HCT116 (cell line): ENCODE data around the gene TEX55. TPM values are rescaled to one million over a fixed set of nuclear protein-coding genes. Genes with fewer than 3 reads are reported as not detected.

Experiments
- ATAC-seq: fragments of 200-7000 bp; cut with Tn5 transposase; 2 replicates; pipeline ENCODE4 v1.9.1; 2020; ENCODE audit warnings: mild to moderate bottlenecking, moderate library complexity
- BruUV-seq: library from RNA; stranded (reverse); fragments of 400-500 nt; replicated peaks from 2 replicates; lab custom pipeline; 2021; lab: Mats Ljungman, UMichigan
- CTCF ChIA-PET: fragments of 300-600 bp; sonication (Branson Sonifier 250); formaldehyde crosslinking; loops from one replicate; lab custom pipeline; 2021; ENCODE audit warnings: antibody characterized with exemption; lab: Charles Lee
- POLR2A ChIA-PET: fragments of 300-600, 350-600 bp; sonication (Branson Sonifier 250); formaldehyde crosslinking; loops from one replicate; lab custom pipeline; 2021; ENCODE audit warnings: antibody characterized with exemption; lab: Charles Lee
- RAD21 ChIA-PET, 2 experiments: fragments of 300-600 bp; sonication (Branson Sonifier 250); formaldehyde crosslinking; loops; one replicate each; lab custom pipeline; 2023; ENCODE audit warnings: low total read pairs in 2 of 2; ENCODE audit not compliant: uncharacterized antibody in 2 of 2, unreplicated experiment in 2 of 2, low non-redundant PET in 1 of 2; lab: Charles Lee
- DNase-seq: peaks from one replicate; pipeline ENCODE4 v3.0.0-alpha.2; 2010; ENCODE audit warnings: low read depth, low spot score
- H2AFZ ChIP-seq: fragments of 200-600 bp; shearing (Covaris generic), sonication (generic); 2 replicates; pipeline ENCODE4 v1.6.1; 2017; ENCODE audit warnings: low read depth, mixed run types, mixed read lengths, antibody characterized with exemption, low read length; ENCODE audit not compliant: poor library complexity, severe bottlenecking
- H3K27ac ChIP-seq: 2 replicates; pipeline ENCODE4 v1.5.1; 2012; ENCODE audit warnings: low read depth, low read length
- H3K27me3 ChIP-seq: fragments of 200-600 bp; sonication (generic); 2 replicates; pipeline ENCODE4 v1.6.1; 2016; ENCODE audit warnings: mixed run types, low read length, mixed read lengths; ENCODE audit not compliant: insufficient read depth
- H3K36me3 ChIP-seq, 2 experiments: fragments of 200-500 bp in 1 of 2; fragments of 200-600 bp in 1 of 2; sonication (Bioruptor generic) in 1 of 2; sonication (generic) in 1 of 2; 2 replicates each; pipeline versions ENCODE4 v1.5.1 to v1.6.1; 2014 to 2016; ENCODE audit warnings: low read length in 2 of 2, inconsistent platforms in 1 of 2, mixed read lengths in 1 of 2, mixed run types in 1 of 2; ENCODE audit not compliant: insufficient read depth in 2 of 2, control insufficient read depth in 1 of 2
- H3K4me1 ChIP-seq, 2 experiments: fragments of 200-600 bp in 1 of 2; sonication (generic) in 1 of 2; 2 replicates each; pipeline versions ENCODE4 v1.5.1 to v1.6.1; 2012 to 2017; ENCODE audit warnings: low read length in 2 of 2, inconsistent platforms in 1 of 2, mild to moderate bottlenecking in 1 of 2, mixed read lengths in 1 of 2, mixed run types in 1 of 2, moderate library complexity in 1 of 2; ENCODE audit not compliant: insufficient read depth in 2 of 2, control insufficient read depth in 1 of 2
- H3K4me2 ChIP-seq: fragments of 200-600 bp; sonication (generic); 2 replicates; pipeline ENCODE4 v1.6.1; 2017; ENCODE audit warnings: mixed run types, low read length, mixed read lengths
- H3K4me3 ChIP-seq, 2 experiments: fragments of 200-600 bp in 1 of 2; sonication (generic) in 1 of 2; replicated peaks in 1 of 2; 2 replicates each; pipeline ENCODE4 v1.5.1; 2011 to 2016; ENCODE audit warnings: low read length in 2 of 2, control low read depth in 1 of 2, low read depth in 1 of 2, mild to moderate bottlenecking in 1 of 2, mixed read lengths in 1 of 2, mixed run types in 1 of 2
- H3K79me2 ChIP-seq: fragments of 200-600 bp; sonication (generic); 2 replicates; pipeline ENCODE4 v1.6.1; 2017; ENCODE audit warnings: mild to moderate bottlenecking, mixed run types, low read length, moderate library complexity, mixed read lengths; ENCODE audit not compliant: insufficient read depth
- H3K9ac ChIP-seq: fragments of 200-600 bp; sonication (generic); 2 replicates; pipeline ENCODE4 v1.6.1; 2016; ENCODE audit warnings: low read length, mixed read lengths
- H3K9me2 ChIP-seq: fragments of 200-600 bp; sonication (generic), shearing (Covaris generic); 2 replicates; pipeline ENCODE4 v1.6.1; 2017; ENCODE audit warnings: mixed run types, mild to moderate bottlenecking, moderate library complexity; ENCODE audit not compliant: insufficient read depth
- H3K9me3 ChIP-seq, 2 experiments: fragments of 200-500 bp in 1 of 2; fragments of 200-600 bp in 1 of 2; sonication (Bioruptor generic) in 1 of 2; sonication (generic) in 1 of 2; 2 replicates each; pipeline ENCODE4 v1.6.1; 2014 to 2017; ENCODE audit warnings: low read length in 2 of 2, mixed read lengths in 2 of 2, inconsistent platforms in 1 of 2, low read depth in 1 of 2, mild to moderate bottlenecking in 1 of 2, mixed run types in 1 of 2, moderate library complexity in 1 of 2; ENCODE audit not compliant: control insufficient read depth in 1 of 2, insufficient read depth in 1 of 2
- H4K20me1 ChIP-seq: fragments of 200-600 bp; sonication (generic), shearing (Covaris generic); 2 replicates; pipeline ENCODE4 v1.6.1; 2017; ENCODE audit warnings: mixed run types, mild to moderate bottlenecking, moderate library complexity; ENCODE audit not compliant: insufficient read depth
- CBX3 ChIP-seq: IDR thresholded peaks from 2 replicates; pipeline ENCODE4 v1.6.1; 2012; ENCODE audit warnings: low read depth
- CEBPB ChIP-seq: IDR thresholded peaks from 2 replicates; pipeline ENCODE4 v1.6.1; 2012; ENCODE audit warnings: low read depth
- CTCF ChIP-seq, 3 experiments: fragments of 200-600 bp in 1 of 3; sonication (generic) in 1 of 3; IDR thresholded peaks in 2 of 3; conservative IDR thresholded peaks in 1 of 3; 2 replicates each; pipeline ENCODE4 v1.5.1; 2012 to 2017; ENCODE audit warnings: low read depth in 2 of 3, low read length in 2 of 3, antibody characterized with exemption in 1 of 3, borderline replicate concordance in 1 of 3, control low read depth in 1 of 3, mild to moderate bottlenecking in 1 of 3, mixed read lengths in 1 of 3, mixed run types in 1 of 3, moderate library complexity in 1 of 3; ENCODE audit not compliant: insufficient read depth in 1 of 3
- EGR1 ChIP-seq: IDR thresholded peaks from 2 replicates; pipeline ENCODE4 v1.6.1; 2012; ENCODE audit warnings: low read depth
- ELF1 ChIP-seq: IDR thresholded peaks from 2 replicates; pipeline ENCODE4 v1.6.1; 2012; ENCODE audit warnings: low read depth, borderline replicate concordance
- EZH2 ChIP-seq: fragments of 200-600 bp; sonication (generic); IDR thresholded peaks from 2 replicates; pipeline ENCODE4 v1.6.1; 2017; ENCODE audit warnings: antibody characterized with exemption, mixed run types
- EZH2phosphoT487 ChIP-seq: fragments of 200-600 bp; IDR thresholded peaks from 2 replicates; pipeline ENCODE4 v1.6.1; 2018; ENCODE audit warnings: antibody characterized with exemption, borderline replicate concordance
- JUND ChIP-seq: IDR thresholded peaks from 2 replicates; pipeline ENCODE4 v1.6.1; 2012
- MAX ChIP-seq: IDR thresholded peaks from 2 replicates; pipeline ENCODE4 v1.6.1; 2012
- POLR2A ChIP-seq: IDR thresholded peaks from 2 replicates; pipeline ENCODE4 v1.7.0; 2011; ENCODE audit warnings: borderline replicate concordance; ENCODE audit not compliant: insufficient read depth, insufficient read length; ENCODE audit errors: extremely low read depth
- POLR2AphosphoS5 ChIP-seq: IDR thresholded peaks from 2 replicates; pipeline ENCODE4 v1.6.1; 2011; ENCODE audit warnings: mild to moderate bottlenecking, low read depth, low read length, moderate library complexity
- RAD21 ChIP-seq: IDR thresholded peaks from 2 replicates; pipeline ENCODE4 v1.6.1; 2012; ENCODE audit warnings: low read depth, mild to moderate bottlenecking
- SIN3A ChIP-seq: IDR thresholded peaks from 2 replicates; pipeline ENCODE4 v1.6.1; 2012; ENCODE audit warnings: low read depth
- SP1 ChIP-seq: IDR thresholded peaks from 2 replicates; pipeline ENCODE4 v1.6.1; 2012; ENCODE audit warnings: low read depth
- SRF ChIP-seq: IDR thresholded peaks from 2 replicates; pipeline ENCODE4 v1.6.1; 2012; ENCODE audit warnings: low read depth
- TCF7L2 ChIP-seq: IDR thresholded peaks from 2 replicates; pipeline ENCODE4 v1.7.0; 2011; ENCODE audit warnings: borderline replicate concordance, inconsistent platforms; ENCODE audit not compliant: insufficient read depth, insufficient read length; ENCODE audit errors: extremely low read depth
- YY1 ChIP-seq: IDR thresholded peaks from 2 replicates; pipeline ENCODE4 v1.6.1; 2011; ENCODE audit warnings: low read length, low read depth, moderate library complexity, mild to moderate bottlenecking; ENCODE audit not compliant: insufficient replicate concordance; ENCODE audit errors: extremely low read depth
- ZNF274 ChIP-seq: fragments of 200-500 bp; sonication (Bioruptor generic); IDR thresholded peaks from 2 replicates; pipeline ENCODE4 v1.6.1; 2014; ENCODE audit warnings: mild to moderate bottlenecking, low read depth, low read length, inconsistent platforms
- intact Hi-C: fragments of 100-400 bp; cut with micrococcal nuclease; formaldehyde crosslinking; loops from 2 replicates; pipeline ENCODE4 v1.10.0; 2022
- total RNA-seq: library from RNA; stranded (reverse); gene quantifications from one replicate; pipeline ENCODE4 v1.2.1, GENCODE V29; 2021; ENCODE audit not compliant: unreplicated experiment
- TF ChIP-seq, protein P1 (sequence below): IDR thresholded peaks from 2 replicates; pipeline ENCODE4 v1.6.1; 2012; ENCODE audit warnings: low read depth
- TF ChIP-seq, protein P2 (sequence below): IDR thresholded peaks from 2 replicates; pipeline ENCODE4 v1.6.1; 2011; ENCODE audit warnings: mild to moderate bottlenecking, low read length, moderate library complexity; ENCODE audit not compliant: insufficient replicate concordance; ENCODE audit errors: extremely low read depth

TEX55 gene
- total RNA-seq, 1 experiment from 2014 or later = not detected

GRCh38 chr3:119120480-119120879 is 25.5 kb upstream of the TEX55 start:
- Histone ChIP-seq H3K27me3 (no peaks in the 10 kb centered on the region), H3K4me1 (no peaks in the 10 kb centered on the region), H3K4me3 (no peak overlapping the region), H4K20me1 (no peaks in the 10 kb centered on the region), H3K27ac (no peak overlapping the region), H3K4me2 (no peak overlapping the region), H3K9ac (no peak overlapping the region), H3K9me2 (no peaks in the 10 kb centered on the region), H3K36me3 (no peaks in the 10 kb centered on the region)
- ChIA-PET RAD21 (no interaction called here), CTCF (no interaction called here), POLR2A (no interaction called here)
- DNase-seq (no peak), ATAC-seq (no peak)
- no TSS peak for BruUV-seq
- intact Hi-C loops = no loop called here
- no peak for TF ChIP-seq CEBPB
- no peak for TF ChIP-seq TCF7L2
- TF ChIP-seq, protein P1, sequence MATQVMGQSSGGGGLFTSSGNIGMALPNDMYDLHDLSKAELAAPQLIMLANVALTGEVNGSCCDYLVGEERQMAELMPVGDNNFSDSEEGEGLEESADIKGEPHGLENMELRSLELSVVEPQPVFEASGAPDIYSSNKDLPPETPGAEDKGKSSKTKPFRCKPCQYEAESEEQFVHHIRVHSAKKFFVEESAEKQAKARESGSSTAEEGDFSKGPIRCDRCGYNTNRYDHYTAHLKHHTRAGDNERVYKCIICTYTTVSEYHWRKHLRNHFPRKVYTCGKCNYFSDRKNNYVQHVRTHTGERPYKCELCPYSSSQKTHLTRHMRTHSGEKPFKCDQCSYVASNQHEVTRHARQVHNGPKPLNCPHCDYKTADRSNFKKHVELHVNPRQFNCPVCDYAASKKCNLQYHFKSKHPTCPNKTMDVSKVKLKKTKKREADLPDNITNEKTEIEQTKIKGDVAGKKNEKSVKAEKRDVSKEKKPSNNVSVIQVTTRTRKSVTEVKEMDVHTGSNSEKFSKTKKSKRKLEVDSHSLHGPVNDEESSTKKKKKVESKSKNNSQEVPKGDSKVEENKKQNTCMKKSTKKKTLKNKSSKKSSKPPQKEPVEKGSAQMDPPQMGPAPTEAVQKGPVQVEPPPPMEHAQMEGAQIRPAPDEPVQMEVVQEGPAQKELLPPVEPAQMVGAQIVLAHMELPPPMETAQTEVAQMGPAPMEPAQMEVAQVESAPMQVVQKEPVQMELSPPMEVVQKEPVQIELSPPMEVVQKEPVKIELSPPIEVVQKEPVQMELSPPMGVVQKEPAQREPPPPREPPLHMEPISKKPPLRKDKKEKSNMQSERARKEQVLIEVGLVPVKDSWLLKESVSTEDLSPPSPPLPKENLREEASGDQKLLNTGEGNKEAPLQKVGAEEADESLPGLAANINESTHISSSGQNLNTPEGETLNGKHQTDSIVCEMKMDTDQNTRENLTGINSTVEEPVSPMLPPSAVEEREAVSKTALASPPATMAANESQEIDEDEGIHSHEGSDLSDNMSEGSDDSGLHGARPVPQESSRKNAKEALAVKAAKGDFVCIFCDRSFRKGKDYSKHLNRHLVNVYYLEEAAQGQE = no peak
- no peak for TF ChIP-seq CTCF (IDR thresholded peaks at IDR 0.05 in 2 of 3, conservative IDR thresholded peaks at IDR 0.05 in 1 of 3; ENCODE audit: borderline replicate concordance in 1 of 3, insufficient read depth in 1 of 3, low read depth in 2 of 3, low read length in 2 of 3)
- no peak for TF ChIP-seq JUND
- TF ChIP-seq MAX = no peak
- TF ChIP-seq RAD21 = no peak
- TF ChIP-seq POLR2AphosphoS5 = no peak
- TF ChIP-seq SP1 = no peak
- TF ChIP-seq EGR1 = no peak
- TF ChIP-seq EZH2phosphoT487 = no peak
- no peak for TF ChIP-seq ELF1
- no peak for TF ChIP-seq ZNF274
- TF ChIP-seq POLR2A = no peak
- TF ChIP-seq EZH2 = no peak
- no peak for TF ChIP-seq YY1
- TF ChIP-seq CBX3 = no peak
- TF ChIP-seq SRF = no peak
- no peak for TF ChIP-seq SIN3A
- TF ChIP-seq, protein P2, sequence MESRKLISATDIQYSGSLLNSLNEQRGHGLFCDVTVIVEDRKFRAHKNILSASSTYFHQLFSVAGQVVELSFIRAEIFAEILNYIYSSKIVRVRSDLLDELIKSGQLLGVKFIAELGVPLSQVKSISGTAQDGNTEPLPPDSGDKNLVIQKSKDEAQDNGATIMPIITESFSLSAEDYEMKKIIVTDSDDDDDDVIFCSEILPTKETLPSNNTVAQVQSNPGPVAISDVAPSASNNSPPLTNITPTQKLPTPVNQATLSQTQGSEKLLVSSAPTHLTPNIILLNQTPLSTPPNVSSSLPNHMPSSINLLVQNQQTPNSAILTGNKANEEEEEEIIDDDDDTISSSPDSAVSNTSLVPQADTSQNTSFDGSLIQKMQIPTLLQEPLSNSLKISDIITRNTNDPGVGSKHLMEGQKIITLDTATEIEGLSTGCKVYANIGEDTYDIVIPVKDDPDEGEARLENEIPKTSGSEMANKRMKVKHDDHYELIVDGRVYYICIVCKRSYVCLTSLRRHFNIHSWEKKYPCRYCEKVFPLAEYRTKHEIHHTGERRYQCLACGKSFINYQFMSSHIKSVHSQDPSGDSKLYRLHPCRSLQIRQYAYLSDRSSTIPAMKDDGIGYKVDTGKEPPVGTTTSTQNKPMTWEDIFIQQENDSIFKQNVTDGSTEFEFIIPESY = no peak
- TF ChIP-seq, all 23 proteins: peak for 0
- Histone ChIP-seq H3K9me3 (peaks cover 2 to 10% of the 10 kb centered on the region in 2 experiments; a peak in 2 of 4 replicates), H3K79me2 (no peaks in the 10 kb centered on the region), H2AFZ (no peak overlapping the region)
